ENCODE results near the gene PRPF31. TPM values are rescaled to one million over a fixed set of nuclear protein-coding genes. Genes with fewer than 3 reads are reported as not detected.

PRPF31 gene
- total and polyA plus RNA-seq, 2 donors: 42.4 to 62.2 TPM

DNA sequence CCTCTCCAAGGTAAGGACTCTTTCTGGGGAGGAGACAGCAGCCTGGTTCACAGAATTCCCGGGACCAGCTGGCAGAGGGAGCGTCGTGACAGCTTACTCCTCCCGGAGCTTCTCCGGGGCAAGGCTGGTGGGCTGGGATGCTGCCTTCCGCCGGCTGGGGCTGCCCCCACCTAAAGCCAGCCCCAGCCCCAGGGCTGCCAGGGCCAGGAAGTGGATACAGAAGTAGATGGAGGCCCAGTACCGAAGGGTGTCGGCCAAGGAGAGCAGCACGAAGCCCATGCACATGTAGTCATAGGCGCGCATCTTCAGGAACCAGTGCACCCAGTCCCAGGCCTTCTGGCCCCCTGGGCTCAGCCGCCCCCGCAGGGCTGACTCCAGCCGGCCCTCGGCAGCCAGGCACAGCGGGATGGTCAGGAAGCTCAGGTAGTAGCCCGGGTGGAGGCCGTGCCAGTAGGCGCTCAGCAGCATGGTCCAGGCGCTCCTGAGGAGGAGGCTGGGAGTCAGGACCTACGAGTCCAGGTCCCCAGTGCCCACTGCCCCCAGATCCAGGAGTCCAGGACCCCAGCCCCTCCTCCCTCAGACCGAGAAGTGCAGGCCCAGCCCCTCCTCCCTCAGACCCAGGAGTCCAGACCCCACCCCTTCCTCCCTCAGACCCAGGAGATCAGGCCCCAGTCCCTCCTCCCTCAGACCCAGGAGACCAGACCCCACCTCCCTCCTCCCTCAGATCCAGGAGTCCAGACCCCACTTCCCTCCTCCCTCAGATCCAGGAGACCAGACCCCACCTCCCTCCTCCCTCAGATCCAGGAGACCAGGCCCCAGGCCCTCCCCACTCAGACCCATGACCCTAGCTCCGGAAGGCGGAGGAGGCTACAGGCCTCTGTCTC, 58.6 kb downstream of the PRPF31 start:
- Histone ChIP-seq H3K4me1 (ENCODE audit: control insufficient read depth in 2 of 2, insufficient read depth in 2 of 2, low read length in 2 of 2) (peaks cover 0 to 3% of the 10 kb centered on the region in 2 donors), H3K4me3 (ENCODE audit: low read length in 2 of 2) (no peak overlapping the region), H3K27ac (ENCODE audit: low read depth in 1 of 2, low read length in 1 of 2) (no peak overlapping the region), H3K36me3 (ENCODE audit: control insufficient read depth in 2 of 2, insufficient read depth in 2 of 2, low read length in 1 of 2) (peaks cover 0 to 3% of the 10 kb centered on the region in 2 donors), H3K9me3 (ENCODE audit: control insufficient read depth in 2 of 2, insufficient read depth in 1 of 2, low read length in 1 of 2) (no peaks in the 10 kb centered on the region), H3K27me3 (ENCODE audit: control insufficient read depth in 2 of 2, insufficient read depth in 1 of 2, low read length in 1 of 2) (peaks cover 0 to 6% of the 10 kb centered on the region in 2 donors)
- 96% methylated on average over 25 of the region's 25 CpGs for WGBS
- DNase-seq (ENCODE audit: low read depth in 6 of 9, low spot score in 9 of 9): no peak

DNA sequence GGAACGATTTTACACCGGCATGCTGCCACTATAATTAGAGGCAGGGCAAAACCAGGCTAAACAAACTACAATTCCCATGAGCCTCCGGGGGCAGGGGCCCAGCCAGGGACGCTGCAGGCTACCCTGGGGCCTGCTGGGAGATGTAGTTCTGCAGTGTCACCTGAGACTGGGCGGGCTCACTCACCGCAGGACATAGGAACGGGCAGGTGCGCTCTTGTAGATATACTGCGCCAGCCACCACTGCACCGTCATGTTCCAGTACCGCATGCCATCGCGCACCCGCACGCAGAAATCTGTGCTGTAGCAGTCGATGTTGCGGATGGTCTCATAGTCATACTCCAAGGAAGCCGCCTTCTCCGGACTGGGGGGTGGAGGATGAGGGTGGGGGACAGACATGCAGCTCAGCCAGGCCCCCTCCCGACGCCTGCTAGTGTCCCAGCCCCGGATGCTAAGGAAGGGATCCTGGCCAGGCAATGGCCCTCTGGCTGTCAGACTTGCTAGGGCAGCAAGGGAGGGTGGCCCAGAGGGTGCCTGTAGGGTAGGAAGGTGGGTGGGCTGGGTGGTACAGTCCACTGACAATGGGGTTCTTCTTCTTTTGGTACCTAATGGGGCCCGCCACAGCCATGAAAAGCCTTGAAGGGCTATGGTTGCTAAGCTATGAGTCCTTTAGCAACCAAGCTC, 63.2 kb downstream of the PRPF31 start:
- no peak overlapping the region for H3K4me3 ChIP-seq (ENCODE audit: low read length in 2 of 2)
- 95% methylated on average over 23 of the region's 23 CpGs for WGBS
- H3K9me3 ChIP-seq (ENCODE audit: control insufficient read depth in 2 of 2, insufficient read depth in 1 of 2, low read length in 1 of 2): no peaks in the 10 kb centered on the region
- H3K4me1 ChIP-seq (ENCODE audit: control insufficient read depth in 2 of 2, insufficient read depth in 2 of 2, low read length in 2 of 2): peaks cover 0 to 14% of the 10 kb centered on the region in 2 donors
- DNase-seq (ENCODE audit: low read depth in 6 of 9, low spot score in 9 of 9): peak in 2 of 9 donors; percentile 50 to 56
- peaks cover 0 to 21% of the 10 kb centered on the region in 2 donors for H3K36me3 ChIP-seq (ENCODE audit: control insufficient read depth in 2 of 2, insufficient read depth in 2 of 2, low read length in 1 of 2)
- no peaks in the 10 kb centered on the region for H3K27me3 ChIP-seq (ENCODE audit: control insufficient read depth in 2 of 2, insufficient read depth in 1 of 2, low read length in 1 of 2)
- H3K27ac ChIP-seq (ENCODE audit: low read depth in 1 of 2, low read length in 1 of 2): no peak overlapping the region

DNA sequence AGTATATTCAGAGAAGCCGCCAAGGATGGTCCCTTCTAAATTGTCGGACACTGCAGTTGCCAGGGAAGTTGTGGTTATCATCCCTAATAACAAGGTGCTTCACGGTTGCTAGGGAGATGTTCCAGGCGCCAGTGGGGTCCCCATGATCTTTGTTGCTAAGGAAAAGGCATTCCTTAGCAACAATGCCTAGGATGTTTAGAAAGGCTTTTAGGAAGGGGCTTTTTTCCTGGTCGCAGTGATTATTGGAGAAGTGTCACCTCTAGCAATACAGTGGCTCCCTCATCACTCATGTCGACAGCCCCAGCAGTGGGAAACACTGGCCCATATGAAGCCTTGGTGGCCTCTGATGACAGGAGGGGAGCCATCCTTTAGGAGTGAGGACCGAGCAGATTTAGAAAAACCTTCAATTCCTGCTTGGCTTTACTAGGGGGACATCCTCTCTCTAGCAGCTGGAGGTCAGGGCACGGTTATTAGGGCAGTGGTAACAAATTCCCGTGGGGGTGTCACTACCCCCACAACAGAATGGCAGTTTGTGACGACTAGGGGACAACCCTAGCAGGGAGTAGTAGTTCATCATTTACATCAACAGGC, 63.8 kb downstream of the PRPF31 start:
- peaks cover 0 to 23% of the 10 kb centered on the region in 2 donors for H3K36me3 ChIP-seq (ENCODE audit: control insufficient read depth in 2 of 2, insufficient read depth in 2 of 2, low read length in 1 of 2)
- no peak for DNase-seq (ENCODE audit: low read depth in 6 of 9, low spot score in 9 of 9)
- WGBS: 97% methylated on average over 10 of the region's 10 CpGs
- peak overlapping the region in 1 of 2 donors; percentile 64 for H3K27ac ChIP-seq (ENCODE audit: low read depth in 1 of 2, low read length in 1 of 2)
- H3K4me3 ChIP-seq (ENCODE audit: low read length in 2 of 2): no peak overlapping the region
- no peaks in the 10 kb centered on the region for H3K27me3 ChIP-seq (ENCODE audit: control insufficient read depth in 2 of 2, insufficient read depth in 1 of 2, low read length in 1 of 2)
- no peaks in the 10 kb centered on the region for H3K9me3 ChIP-seq (ENCODE audit: control insufficient read depth in 2 of 2, insufficient read depth in 1 of 2, low read length in 1 of 2)
- H3K4me1 ChIP-seq (ENCODE audit: control insufficient read depth in 2 of 2, insufficient read depth in 2 of 2, low read length in 2 of 2): peaks cover 0 to 14% of the 10 kb centered on the region in 2 donors

DNA sequence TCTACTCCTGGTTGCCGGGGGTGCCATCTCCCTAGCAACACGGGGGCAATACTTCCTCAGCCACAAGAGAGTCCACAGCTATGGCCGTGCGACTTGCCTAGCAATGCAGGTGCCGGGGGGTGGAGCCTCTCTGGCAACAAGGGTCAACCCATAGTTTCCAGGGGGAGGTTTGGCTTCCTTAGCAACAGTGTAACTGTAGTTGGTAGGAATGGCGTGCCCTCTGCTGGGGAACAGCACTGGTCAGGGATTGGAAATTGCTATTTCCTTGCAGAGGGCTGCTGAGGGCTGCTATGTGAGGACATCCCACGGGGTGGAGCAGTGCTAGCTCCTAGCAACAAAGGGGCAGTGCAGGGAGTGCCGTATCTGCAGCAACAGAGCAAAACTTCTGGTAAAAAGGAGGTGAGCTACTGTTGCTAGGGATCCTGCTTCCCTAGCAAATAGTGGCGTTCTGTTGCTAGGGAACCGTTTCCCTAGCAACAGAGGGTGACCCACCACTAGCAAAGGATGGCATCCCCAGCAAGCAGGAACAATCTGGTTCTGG, 64.4 kb downstream of the PRPF31 start:
- H3K9me3 ChIP-seq (ENCODE audit: control insufficient read depth in 2 of 2, insufficient read depth in 1 of 2, low read length in 1 of 2): no peaks in the 10 kb centered on the region
- H3K36me3 ChIP-seq (ENCODE audit: control insufficient read depth in 2 of 2, insufficient read depth in 2 of 2, low read length in 1 of 2): peaks cover 0 to 23% of the 10 kb centered on the region in 2 donors
- peak in 3 of 9 donors; percentile 54 to 78 (median 57) for DNase-seq (ENCODE audit: low read depth in 6 of 9, low spot score in 9 of 9)
- H3K27me3 ChIP-seq (ENCODE audit: control insufficient read depth in 2 of 2, insufficient read depth in 1 of 2, low read length in 1 of 2): no peaks in the 10 kb centered on the region
- peaks cover 0 to 14% of the 10 kb centered on the region in 2 donors for H3K4me1 ChIP-seq (ENCODE audit: control insufficient read depth in 2 of 2, insufficient read depth in 2 of 2, low read length in 2 of 2)
- 71% methylated on average over 10 of the region's 10 CpGs for WGBS
- H3K4me3 ChIP-seq (ENCODE audit: low read length in 2 of 2): no peak overlapping the region
- H3K27ac ChIP-seq (ENCODE audit: low read depth in 1 of 2, low read length in 1 of 2): peak overlapping the region in 1 of 2 donors; percentile 64

- Histone ChIP-seq H3K27ac (ENCODE audit: low read depth in 1 of 2, low read length in 1 of 2) (no peak overlapping the region), H3K36me3 (ENCODE audit: control insufficient read depth in 2 of 2, insufficient read depth in 2 of 2, low read length in 1 of 2) (peaks cover 0 to 23% of the 10 kb centered on the region in 2 donors), H3K27me3 (ENCODE audit: control insufficient read depth in 2 of 2, insufficient read depth in 1 of 2, low read length in 1 of 2) (no peaks in the 10 kb centered on the region), H3K4me3 (ENCODE audit: low read length in 2 of 2) (no peak overlapping the region), H3K4me1 (ENCODE audit: control insufficient read depth in 2 of 2, insufficient read depth in 2 of 2, low read length in 2 of 2) (peaks cover 0 to 14% of the 10 kb centered on the region in 2 donors), H3K9me3 (ENCODE audit: control insufficient read depth in 2 of 2, insufficient read depth in 1 of 2, low read length in 1 of 2) (no peaks in the 10 kb centered on the region)
- 99% methylated on average over 37 of the region's 37 CpGs for WGBS
- DNase-seq (ENCODE audit: low read depth in 6 of 9, low spot score in 9 of 9): no peak
Observed at GRCh38 chr19:54180691-54181091, 65.1 kb downstream of the PRPF31 start.

Other genes with a start within 250 kb of the PRPF31 start
- 4.5 TPM for gene MYADM, start 247.9 kb upstream of the PRPF31 start, total RNA-seq
- 34.4 TPM for gene MYADM, start 247.9 kb upstream of the PRPF31 start, polyA plus RNA-seq
- 1.1 TPM for gene PRKCG, start 233.6 kb upstream of the PRPF31 start, total RNA-seq
- gene PRKCG, start 233.6 kb upstream of the PRPF31 start, polyA plus RNA-seq: 4.5 TPM
- not detected for gene CACNG7, start 206.5 kb upstream of the PRPF31 start, total RNA-seq
- 0.05 TPM for gene CACNG7, start 206.5 kb upstream of the PRPF31 start, polyA plus RNA-seq
- gene CACNG8, start 152.8 kb upstream of the PRPF31 start, total RNA-seq: not detected
- gene CACNG8, start 152.8 kb upstream of the PRPF31 start, polyA plus RNA-seq: 0.05 TPM
- 0.05 TPM for gene CACNG6, start 124.1 kb upstream of the PRPF31 start, total RNA-seq
- gene CACNG6, start 124.1 kb upstream of the PRPF31 start, polyA plus RNA-seq: 0.05 TPM
- 1.1 TPM for gene VSTM1, start 51.9 kb upstream of the PRPF31 start, total RNA-seq
- gene VSTM1, start 51.9 kb upstream of the PRPF31 start, polyA plus RNA-seq: 0.37 TPM
- gene TARM1, start 34.4 kb upstream of the PRPF31 start, total RNA-seq: 0.05 TPM
- not detected for gene TARM1, start 34.4 kb upstream of the PRPF31 start, polyA plus RNA-seq
- gene OSCAR, start 15.0 kb upstream of the PRPF31 start, total RNA-seq: 0.61 TPM
- 5.5 TPM for gene OSCAR, start 15.0 kb upstream of the PRPF31 start, polyA plus RNA-seq
- 215 TPM for gene NDUFA3, start 12.9 kb upstream of the PRPF31 start, total RNA-seq
- 190 TPM for gene NDUFA3, start 12.9 kb upstream of the PRPF31 start, polyA plus RNA-seq
- 34.9 TPM for gene TFPT, start 97 bp upstream of the PRPF31 start, total RNA-seq
- gene TFPT, start 97 bp upstream of the PRPF31 start, polyA plus RNA-seq: 34.3 TPM
- 7.6 TPM for gene CNOT3, start 22.0 kb downstream of the PRPF31 start, total RNA-seq
- gene CNOT3, start 22.0 kb downstream of the PRPF31 start, polyA plus RNA-seq: 27.8 TPM
- gene LENG1, start 44.0 kb downstream of the PRPF31 start, total RNA-seq: 12.1 TPM
- gene LENG1, start 44.0 kb downstream of the PRPF31 start, polyA plus RNA-seq: 11.9 TPM
- gene TMC4, start 57.4 kb downstream of the PRPF31 start, total RNA-seq: 2.1 TPM
- 15.4 TPM for gene TMC4, start 57.4 kb downstream of the PRPF31 start, polyA plus RNA-seq
- gene MBOAT7, start 73.8 kb downstream of the PRPF31 start, total RNA-seq: 8.2 TPM
- gene MBOAT7, start 73.8 kb downstream of the PRPF31 start, polyA plus RNA-seq: 24.6 TPM
- 24.1 TPM for gene TSEN34, start 75.6 kb downstream of the PRPF31 start, total RNA-seq
- gene TSEN34, start 75.6 kb downstream of the PRPF31 start, polyA plus RNA-seq: 38.8 TPM
- gene RPS9, start 85.1 kb downstream of the PRPF31 start, total RNA-seq: 2,697 TPM
- 3,716 TPM for gene RPS9, start 85.1 kb downstream of the PRPF31 start, polyA plus RNA-seq
- gene LILRB3, start 107.3 kb downstream of the PRPF31 start, total RNA-seq: 1.1 TPM
- 15.5 TPM for gene LILRB3, start 107.3 kb downstream of the PRPF31 start, polyA plus RNA-seq
- 0.61 TPM for gene LILRA6, start 127.0 kb downstream of the PRPF31 start, total RNA-seq
- gene LILRA6, start 127.0 kb downstream of the PRPF31 start, polyA plus RNA-seq: 3.9 TPM
- 1.3 TPM for gene LILRB5, start 141.5 kb downstream of the PRPF31 start, total RNA-seq
- gene LILRB5, start 141.5 kb downstream of the PRPF31 start, polyA plus RNA-seq: 8.3 TPM
- 0.90 TPM for gene LILRB2, start 165.4 kb downstream of the PRPF31 start, total RNA-seq
- gene LILRB2, start 165.4 kb downstream of the PRPF31 start, polyA plus RNA-seq: 7.3 TPM
- 1.5 TPM for gene LILRA5, start 197.4 kb downstream of the PRPF31 start, total RNA-seq
- 9.2 TPM for gene LILRA5, start 197.4 kb downstream of the PRPF31 start, polyA plus RNA-seq
- gene LILRA4, start 223.4 kb downstream of the PRPF31 start, total RNA-seq: 2.5 TPM
- gene LILRA4, start 223.4 kb downstream of the PRPF31 start, polyA plus RNA-seq: 0.89 TPM
- gene LAIR1, start 249.2 kb downstream of the PRPF31 start, total RNA-seq: 127 TPM
- 128 TPM for gene LAIR1, start 249.2 kb downstream of the PRPF31 start, polyA plus RNA-seq

Measured in thymus (tissue), 11 donors.